Activated naive CD8-positive, alpha-beta T cell treated with anti-CD3 and anti-CD28 coated beads for 36 hours (primary cell): ENCODE results near the gene FBXO31. TPM values are rescaled to one million over a fixed set of nuclear protein-coding genes. Genes with fewer than 3 reads are reported as not detected.

Experiments
- DNase-seq: peaks from one replicate; pipeline ENCODE4 v3.0.0; 2021
- H3K27ac Mint-ChIP-seq: one replicate; pipeline ENCODE4 v1.8.0; 2022; ENCODE audit warnings: mild to moderate bottlenecking, moderate library complexity, mixed read lengths
- H3K27me3 Mint-ChIP-seq: one replicate; pipeline ENCODE4 v1.8.0; 2022; ENCODE audit warnings: mild to moderate bottlenecking, mixed read lengths
- H3K36me3 Mint-ChIP-seq: one replicate; pipeline ENCODE4 v1.8.0; 2021; ENCODE audit warnings: mild to moderate bottlenecking, mixed read lengths
- H3K4me1 Mint-ChIP-seq: one replicate; pipeline ENCODE4 v1.8.0; 2021; ENCODE audit warnings: mixed read lengths
- H3K4me3 Mint-ChIP-seq: one replicate; pipeline ENCODE4 v1.8.0; 2022; ENCODE audit warnings: mild to moderate bottlenecking, moderate library complexity, mixed read lengths
- H3K9me3 Mint-ChIP-seq: one replicate; pipeline ENCODE4 v1.8.0; 2022; ENCODE audit warnings: mixed read lengths
- total RNA-seq, 2 experiments: library from RNA; stranded (reverse); gene quantifications; one replicate each; pipeline ENCODE4 v1.2.3, GENCODE V29; 2021

FBXO31 gene
- total RNA-seq, 2 experiments from 2014 or later = 35.6 to 38.3 TPM

DNA sequence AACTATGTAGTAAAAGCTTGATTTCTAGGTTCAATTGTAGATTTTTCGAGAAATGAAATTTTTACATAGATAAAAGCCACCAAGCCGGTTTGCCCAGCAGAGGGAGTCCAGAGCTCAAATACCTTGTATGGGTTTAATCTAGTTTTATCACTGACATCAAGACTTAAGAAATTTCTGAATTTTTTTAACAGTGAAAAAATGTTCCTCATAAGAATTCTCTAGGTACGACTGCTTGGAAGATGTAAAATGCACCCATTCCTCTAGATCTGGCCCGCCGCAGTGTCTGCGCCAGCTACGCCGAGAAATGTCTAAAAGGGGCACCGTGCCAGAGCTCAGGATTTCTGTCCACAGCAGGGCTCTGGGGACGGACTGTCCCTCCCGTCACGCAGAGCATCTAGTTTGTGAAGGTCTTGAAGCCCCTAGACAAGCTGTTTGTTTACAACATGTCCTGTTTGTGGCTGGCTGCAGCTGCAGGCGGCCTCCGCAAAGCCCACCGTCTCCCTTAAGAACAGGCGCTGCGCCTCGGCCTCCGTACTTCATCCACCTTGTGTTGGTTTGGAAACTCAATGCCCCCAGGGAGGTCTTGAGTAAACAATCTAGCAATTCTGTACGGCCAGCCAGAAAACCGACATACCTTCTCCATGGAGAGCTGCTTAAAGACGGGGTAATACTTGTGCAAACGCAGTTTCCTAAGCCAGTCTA lies 33.4 kb upstream of the FBXO31 start:
- H3K36me3 Mint-ChIP-seq = no peaks in the 10 kb centered on the region
- no peaks in the 10 kb centered on the region for H3K9me3 Mint-ChIP-seq
- H3K4me1 Mint-ChIP-seq = no peaks in the 10 kb centered on the region
- no peak for DNase-seq
- no peaks in the 10 kb centered on the region for H3K27me3 Mint-ChIP-seq
- no peak overlapping the region for H3K27ac Mint-ChIP-seq
- H3K4me3 Mint-ChIP-seq = no peak overlapping the region

DNA sequence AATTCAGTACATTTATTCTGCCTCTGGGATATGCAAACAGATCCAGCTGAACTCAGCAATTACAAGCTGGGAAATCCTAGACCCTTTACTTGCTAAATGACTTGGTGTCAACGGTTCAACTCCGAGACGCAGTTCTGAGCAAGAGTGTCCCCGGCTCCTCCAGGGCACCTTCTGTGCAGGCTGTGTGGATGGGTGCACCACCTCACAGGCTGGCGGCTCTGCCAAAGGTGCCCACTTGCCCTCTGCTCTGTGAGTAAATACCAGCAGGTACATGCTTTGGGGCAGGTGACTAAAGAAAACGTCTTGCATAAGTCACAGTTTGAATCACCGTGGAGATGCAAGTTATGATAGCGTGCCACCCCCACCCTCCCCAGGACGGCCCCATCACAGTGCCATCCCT lies 31.9 kb upstream of the FBXO31 start:
- Mint-ChIP-seq H3K27ac (no peak overlapping the region), H3K36me3 (peaks cover 2% of the 10 kb centered on the region), H3K4me3 (no peak overlapping the region), H3K9me3 (no peaks in the 10 kb centered on the region), H3K4me1 (no peaks in the 10 kb centered on the region), H3K27me3 (no peaks in the 10 kb centered on the region)
- no peak for DNase-seq

DNA sequence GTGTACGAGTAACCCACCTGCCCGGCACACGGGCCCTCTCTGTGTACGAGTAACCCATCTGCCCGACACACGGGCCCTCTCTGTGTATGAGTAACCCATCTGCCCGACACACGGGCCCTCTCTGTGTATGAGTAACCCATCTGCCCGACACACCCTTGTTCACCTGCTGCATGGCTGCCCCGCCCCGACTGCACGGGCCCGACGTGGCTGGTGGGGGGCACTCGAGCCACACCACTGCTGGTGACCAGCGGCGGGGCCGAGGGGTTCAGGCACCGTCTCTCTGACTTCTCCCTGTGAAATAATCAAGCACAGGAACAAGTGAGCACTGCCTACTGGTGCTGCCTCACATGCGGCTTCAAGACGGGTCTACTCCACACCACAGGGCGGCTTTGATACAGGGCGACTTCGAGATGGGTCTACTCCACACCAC lies 30.7 kb upstream of the FBXO31 start:
- Mint-ChIP-seq H3K27me3 (no peaks in the 10 kb centered on the region), H3K4me1 (no peaks in the 10 kb centered on the region), H3K27ac (no peak overlapping the region), H3K9me3 (no peaks in the 10 kb centered on the region), H3K4me3 (no peak overlapping the region), H3K36me3 (peaks cover 2% of the 10 kb centered on the region)
- no peak for DNase-seq

DNA sequence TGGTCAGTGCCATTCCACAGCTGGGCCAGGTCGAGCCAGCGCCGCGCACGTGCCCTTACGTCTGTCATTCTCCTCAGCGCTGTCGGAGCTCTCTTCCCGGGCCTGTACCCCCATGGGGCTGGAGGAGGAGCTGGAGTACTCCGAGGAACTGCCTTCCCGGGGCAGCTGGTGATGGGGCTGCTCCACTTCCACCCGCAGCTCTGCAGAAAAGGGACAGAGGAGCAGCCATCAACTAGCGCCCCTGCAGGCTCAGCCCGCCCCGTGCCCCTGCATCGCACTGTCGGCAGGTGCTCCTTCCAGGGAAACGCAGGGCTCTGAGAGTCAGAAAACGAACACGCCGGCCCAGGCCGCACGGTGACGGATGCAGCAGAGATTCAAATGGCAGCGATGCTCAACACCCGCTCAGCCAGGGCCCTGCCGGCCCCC lies 29.4 kb upstream of the FBXO31 start:
- Mint-ChIP-seq H3K36me3 (peaks cover 5% of the 10 kb centered on the region), H3K27ac (no peak overlapping the region), H3K4me3 (no peak overlapping the region), H3K27me3 (no peaks in the 10 kb centered on the region), H3K9me3 (no peaks in the 10 kb centered on the region), H3K4me1 (no peaks in the 10 kb centered on the region)
- no peak for DNase-seq

DNA sequence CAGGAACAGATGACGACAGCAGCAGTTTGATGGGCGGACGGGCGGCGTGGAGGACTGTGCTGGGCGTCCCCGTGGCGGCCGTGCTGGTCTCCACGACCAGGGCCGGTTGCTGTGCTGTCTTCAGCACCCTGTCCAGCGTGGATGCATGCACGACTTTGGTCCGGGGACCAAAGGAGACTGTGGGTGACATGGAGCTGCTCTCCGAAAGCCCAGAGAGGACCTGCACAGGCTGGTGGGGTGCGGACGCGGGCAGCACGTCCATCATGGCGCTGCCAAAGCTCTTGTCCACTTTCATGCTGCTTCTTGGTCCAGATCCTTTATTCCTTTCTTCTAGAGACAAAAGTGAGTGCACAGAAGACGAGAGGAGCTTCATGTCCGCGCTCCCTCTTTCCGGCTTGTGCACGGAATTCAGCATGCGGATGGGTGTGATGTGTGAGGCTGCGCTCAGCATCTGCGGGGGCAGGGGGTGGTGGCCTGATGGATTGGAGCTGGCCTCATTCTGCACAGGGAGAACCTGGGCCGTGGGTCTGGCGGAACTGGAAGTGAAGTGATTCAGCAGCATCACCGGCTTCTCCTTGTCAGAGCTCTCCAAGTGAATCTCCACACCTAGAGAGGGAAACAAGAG lies 28.9 kb upstream of the FBXO31 start:
- Mint-ChIP-seq H3K27ac (no peak overlapping the region), H3K4me1 (no peaks in the 10 kb centered on the region), H3K4me3 (no peak overlapping the region), H3K9me3 (no peaks in the 10 kb centered on the region), H3K36me3 (peaks cover 5% of the 10 kb centered on the region), H3K27me3 (no peaks in the 10 kb centered on the region)
- no peak for DNase-seq

DNA sequence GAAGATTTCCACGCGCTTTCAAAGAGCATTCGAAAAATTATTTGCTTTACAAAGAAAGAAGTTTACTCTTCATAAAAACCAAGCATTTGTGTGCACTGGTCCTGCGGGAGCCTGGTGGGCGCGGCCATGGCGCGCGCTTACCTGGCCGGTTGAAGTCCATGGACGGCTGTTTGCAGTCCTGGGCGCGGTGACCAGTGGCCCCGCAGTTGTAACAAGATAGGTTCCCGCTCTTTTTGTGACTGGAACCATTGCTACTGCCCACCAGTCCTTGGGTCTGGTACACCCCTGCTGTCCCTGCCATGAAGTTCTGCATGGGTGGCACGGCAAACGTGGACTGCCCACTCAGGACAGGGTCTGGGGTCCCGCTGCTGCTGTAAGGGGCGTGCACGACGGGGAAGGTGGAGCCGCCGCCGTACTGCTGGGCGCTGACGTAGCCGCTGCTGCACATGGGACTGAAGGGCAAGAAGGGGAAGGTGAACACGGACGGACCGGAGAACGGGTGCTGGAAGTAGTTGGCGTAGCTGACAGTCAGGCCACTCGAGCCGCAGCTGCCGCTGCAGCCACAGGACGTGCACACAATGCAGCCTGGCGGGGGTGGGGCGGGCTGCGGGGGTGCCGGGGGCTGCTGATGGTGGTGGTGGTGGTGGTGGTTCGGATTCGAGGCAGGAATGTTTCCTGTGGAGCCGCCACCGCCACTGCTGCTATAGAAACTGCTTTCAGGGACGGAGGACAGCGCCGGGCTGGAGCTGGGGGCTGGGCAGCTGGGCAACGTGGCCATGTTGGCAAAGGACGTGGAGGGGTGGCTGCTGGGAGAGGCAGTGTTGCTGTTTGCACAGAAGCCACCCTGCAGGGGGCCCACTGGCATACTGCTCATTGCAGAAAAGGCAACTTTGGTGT lies 28.0 kb upstream of the FBXO31 start:
- Mint-ChIP-seq H3K27me3 (no peaks in the 10 kb centered on the region), H3K4me1 (no peaks in the 10 kb centered on the region), H3K27ac (no peak overlapping the region), H3K36me3 (peaks cover 5% of the 10 kb centered on the region), H3K9me3 (no peaks in the 10 kb centered on the region), H3K4me3 (no peak overlapping the region)
- no peak for DNase-seq

DNA sequence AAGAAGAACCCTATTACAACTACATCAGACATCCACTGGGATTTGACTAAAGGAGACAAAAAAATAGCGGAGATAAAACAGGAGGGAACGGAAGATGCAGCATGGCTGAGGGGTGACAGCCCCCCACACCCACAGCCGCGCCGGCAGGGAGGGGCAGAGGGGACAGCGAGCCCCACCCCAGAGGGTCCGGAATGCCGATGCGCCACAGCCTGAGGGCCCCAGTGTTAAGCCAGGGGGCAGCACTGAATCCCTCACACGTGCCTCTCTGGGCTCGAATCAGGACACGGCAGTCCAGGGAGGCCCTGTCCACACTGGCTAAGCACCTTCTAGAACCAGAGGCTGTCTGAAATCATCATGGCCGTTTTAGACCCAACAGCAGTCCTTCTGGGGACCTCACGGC lies 27.4 kb upstream of the FBXO31 start:
- no peak overlapping the region for H3K27ac Mint-ChIP-seq
- H3K4me1 Mint-ChIP-seq = no peaks in the 10 kb centered on the region
- peaks cover 5% of the 10 kb centered on the region for H3K36me3 Mint-ChIP-seq

DNA sequence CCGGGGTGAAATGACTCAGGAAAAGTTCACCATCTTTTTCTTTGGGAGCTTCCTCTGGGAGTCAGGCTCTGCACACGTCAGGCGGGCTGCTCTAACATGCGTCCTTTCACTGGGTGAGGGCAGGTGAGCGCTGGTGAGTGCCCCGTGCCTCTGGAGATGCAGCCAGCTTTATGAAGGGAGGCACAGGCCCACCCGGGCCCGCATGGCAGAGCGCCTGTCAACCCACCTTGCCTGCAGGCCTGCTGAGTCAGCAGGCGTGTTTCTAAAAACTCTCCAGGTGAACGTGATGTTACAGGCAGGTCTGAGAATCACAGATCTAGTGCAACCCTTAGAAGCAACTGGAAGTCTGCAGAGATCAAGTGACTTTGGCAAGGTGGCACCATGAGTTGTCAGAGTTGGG lies 27.0 kb upstream of the FBXO31 start:
- Mint-ChIP-seq H3K27me3 (no peaks in the 10 kb centered on the region), H3K36me3 (peaks cover 7% of the 10 kb centered on the region), H3K4me3 (no peak overlapping the region), H3K9me3 (no peaks in the 10 kb centered on the region), H3K27ac (no peak overlapping the region), H3K4me1 (no peaks in the 10 kb centered on the region)
- no peak for DNase-seq

More for the DNA sequence above, 27.4 kb upstream of the FBXO31 start:
- Mint-ChIP-seq H3K27me3 (no peaks in the 10 kb centered on the region), H3K4me3 (no peak overlapping the region), H3K9me3 (no peaks in the 10 kb centered on the region)
- no peak for DNase-seq

DNA sequence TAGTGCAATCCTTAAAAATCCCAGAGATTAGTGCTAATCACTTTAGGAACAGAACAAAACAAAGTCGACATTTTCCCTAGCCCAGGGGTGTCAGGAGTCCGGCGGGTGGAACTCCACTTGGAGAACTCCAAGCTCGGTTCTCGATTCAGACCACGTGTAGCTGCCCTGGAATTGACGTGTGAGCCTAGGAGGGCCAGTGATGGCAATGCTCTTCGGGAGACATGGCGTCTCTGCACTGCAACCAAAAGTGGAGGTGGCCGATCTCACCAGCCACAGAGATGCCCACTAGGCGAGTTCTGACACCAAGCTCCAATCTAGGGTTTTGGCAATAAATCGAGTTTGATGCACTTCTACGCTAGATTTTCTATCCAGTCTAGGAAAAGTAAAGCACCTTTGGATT lies 26.2 kb upstream of the FBXO31 start:
- peaks cover 10% of the 10 kb centered on the region for H3K36me3 Mint-ChIP-seq

DNA sequence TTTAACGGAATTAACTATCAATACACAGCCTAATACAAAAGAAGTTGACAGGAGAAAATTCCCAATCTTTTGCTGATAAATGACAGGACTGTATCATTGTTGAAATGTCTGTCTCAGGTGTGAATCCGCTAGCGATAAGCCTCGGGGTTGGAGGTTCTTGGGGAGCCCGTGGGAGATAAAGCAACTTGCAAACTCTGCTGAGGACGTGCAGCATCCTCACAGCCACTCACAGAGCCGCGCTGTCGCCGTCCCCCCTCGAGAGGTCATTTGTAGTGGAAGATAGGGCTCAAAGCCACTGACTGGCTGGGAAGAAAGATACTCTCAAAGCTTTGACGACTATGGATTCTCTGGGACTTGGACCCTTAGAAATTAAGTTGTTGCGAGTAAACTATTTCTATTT lies 25.6 kb upstream of the FBXO31 start:
- Mint-ChIP-seq H3K27ac (peak overlapping the region; percentile 15), H3K27me3 (no peaks in the 10 kb centered on the region), H3K36me3 (peaks cover 10% of the 10 kb centered on the region), H3K4me1 (no peaks in the 10 kb centered on the region), H3K9me3 (no peaks in the 10 kb centered on the region), H3K4me3 (no peak overlapping the region)
- no peak for DNase-seq

More for the DNA sequence above, 26.2 kb upstream of the FBXO31 start:
- no peak overlapping the region for H3K4me3 Mint-ChIP-seq
- H3K9me3 Mint-ChIP-seq = no peaks in the 10 kb centered on the region
- no peaks in the 10 kb centered on the region for H3K4me1 Mint-ChIP-seq
- DNase-seq = no peak
- H3K27me3 Mint-ChIP-seq = no peaks in the 10 kb centered on the region
- no peak overlapping the region for H3K27ac Mint-ChIP-seq

DNA sequence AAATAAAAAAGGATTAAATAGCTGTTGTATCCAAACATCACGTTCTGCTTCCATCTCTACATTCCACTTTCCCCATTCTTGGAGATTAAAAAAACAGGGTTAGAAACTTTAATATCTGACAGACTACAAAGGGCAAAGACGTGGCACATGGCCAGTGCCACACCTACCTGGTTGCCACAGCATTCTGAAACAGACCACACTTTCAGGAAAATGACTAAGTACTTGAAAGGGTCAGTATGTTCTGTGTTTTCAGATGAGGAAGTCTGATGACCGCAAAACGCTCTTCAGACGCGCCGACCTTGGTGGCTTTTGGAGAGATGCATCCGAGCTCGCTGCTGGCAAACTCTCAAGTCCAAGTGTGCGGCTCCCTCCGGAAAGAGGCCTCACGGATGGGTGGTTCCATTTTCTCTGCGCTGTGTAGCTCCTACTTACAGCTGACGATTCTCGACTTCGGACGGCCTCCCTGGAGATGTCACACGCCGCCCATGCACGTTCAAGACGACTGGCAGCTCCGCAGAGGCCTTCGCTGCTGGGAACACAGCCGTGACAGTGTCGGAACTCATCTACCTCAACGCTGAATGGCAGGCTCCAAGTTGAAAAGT lies 24.0 kb upstream of the FBXO31 start:
- H3K4me1 Mint-ChIP-seq = no peaks in the 10 kb centered on the region
- no peak for DNase-seq
- no peak overlapping the region for H3K4me3 Mint-ChIP-seq
- H3K36me3 Mint-ChIP-seq = peaks cover 13% of the 10 kb centered on the region
- H3K9me3 Mint-ChIP-seq = no peaks in the 10 kb centered on the region
- no peak overlapping the region for H3K27ac Mint-ChIP-seq
- H3K27me3 Mint-ChIP-seq = no peaks in the 10 kb centered on the region

DNA sequence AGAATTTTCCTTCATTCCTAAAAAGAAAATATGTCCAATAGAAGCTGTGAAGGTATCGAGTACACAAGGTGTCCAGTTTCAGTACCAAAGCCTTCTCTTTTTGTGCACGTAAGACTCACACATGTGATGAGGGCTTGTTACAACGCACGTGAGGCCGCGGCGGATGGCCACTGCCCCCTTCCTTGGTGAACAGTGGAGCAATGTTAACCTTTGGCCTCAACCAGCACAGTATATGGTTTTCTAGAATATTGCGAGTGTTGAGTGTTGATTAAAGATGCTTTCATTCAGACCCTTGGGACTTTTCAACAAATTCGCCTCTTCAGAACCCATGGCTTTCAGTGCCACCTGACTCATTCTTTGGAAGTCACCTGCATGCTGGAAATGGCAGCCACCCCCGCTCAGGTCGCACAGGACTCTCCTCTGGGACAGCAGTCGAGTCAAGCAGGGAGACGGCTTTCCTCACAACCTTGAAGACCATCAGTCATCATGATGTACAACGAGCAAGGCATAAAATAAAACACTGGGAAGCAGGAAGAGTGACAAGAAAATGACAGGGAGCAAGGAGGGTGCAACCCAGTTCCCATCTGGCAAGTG lies 23.0 kb upstream of the FBXO31 start:
- H3K36me3 Mint-ChIP-seq = peaks cover 13% of the 10 kb centered on the region
- H3K9me3 Mint-ChIP-seq = no peaks in the 10 kb centered on the region
- no peak for DNase-seq
- H3K27ac Mint-ChIP-seq = peak overlapping the region; percentile 64
- H3K4me1 Mint-ChIP-seq = no peaks in the 10 kb centered on the region
- H3K27me3 Mint-ChIP-seq = no peaks in the 10 kb centered on the region
- H3K4me3 Mint-ChIP-seq = no peak overlapping the region

DNA sequence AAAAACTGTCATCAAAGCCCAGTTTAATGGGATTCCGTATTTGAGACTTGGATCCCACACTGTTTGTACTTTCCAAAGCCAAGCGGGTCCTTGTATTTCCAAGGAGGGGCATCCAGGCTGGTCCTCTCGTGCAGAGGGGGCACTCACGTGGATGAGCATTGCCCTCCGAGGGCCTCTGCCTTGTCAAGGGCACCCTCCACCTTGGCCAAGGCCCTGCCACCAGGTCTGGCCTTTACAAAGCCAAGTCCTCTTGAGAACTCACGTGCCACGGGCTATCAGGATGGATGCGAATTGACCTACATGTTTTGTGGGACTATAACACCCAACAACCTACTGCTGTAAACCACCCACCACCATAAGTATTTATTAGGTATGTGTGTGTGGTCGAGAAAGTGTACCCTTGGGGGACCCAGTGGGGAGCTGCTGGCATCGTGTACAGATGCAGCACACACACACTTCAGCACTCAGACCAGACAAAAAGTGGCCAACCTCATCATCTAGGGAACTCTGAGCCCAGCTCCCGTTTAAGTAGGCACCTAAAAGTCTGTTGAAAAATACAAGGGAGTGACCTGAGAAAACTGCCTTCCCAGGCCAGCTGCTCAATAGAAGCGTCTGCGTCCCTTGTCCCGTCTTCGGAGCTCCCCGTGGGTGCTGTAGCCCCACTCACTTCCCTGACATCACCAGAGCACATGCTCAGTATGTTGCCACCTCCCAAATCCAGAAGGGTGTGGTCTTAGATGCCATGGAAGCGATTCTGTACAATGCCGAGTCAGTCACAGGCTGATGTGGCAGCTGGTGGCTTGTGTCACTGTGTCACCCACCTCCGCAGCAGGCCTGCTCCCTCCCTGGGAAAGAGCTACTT lies 21.4 kb upstream of the FBXO31 start:
- Mint-ChIP-seq H3K36me3 (peaks cover 11% of the 10 kb centered on the region), H3K9me3 (no peaks in the 10 kb centered on the region), H3K4me1 (no peaks in the 10 kb centered on the region), H3K4me3 (no peak overlapping the region), H3K27me3 (no peaks in the 10 kb centered on the region), H3K27ac (no peak overlapping the region)
- no peak for DNase-seq
